K562 (cell line): Measurements from ENCODE around the gene MIDN. TPM values are rescaled to one million over a fixed set of nuclear protein-coding genes. Genes with fewer than 3 reads are reported as not detected.

ENCODE experiments used
- ETS1 ChIP-seq: conservative IDR thresholded peaks from 2 replicates; pipeline ENCODE4 v1.6.1; 2011; ENCODE audit warnings: low read depth, mild to moderate bottlenecking, low read length; ENCODE audit not compliant: control insufficient read depth
- HNRNPUL1 ChIP-seq: fragments of 200-400 bp; formaldehyde crosslinking; IDR thresholded peaks from 2 replicates; pipeline ENCODE4 v1.6.1; 2017; ENCODE audit warnings: low read length
- MAFF ChIP-seq: IDR thresholded peaks from 2 replicates; pipeline ENCODE4 v1.6.1; 2012; ENCODE audit warnings: low read length, improper control_type of control experiment
- ZBED1 ChIP-seq: IDR thresholded peaks from 2 replicates; pipeline ENCODE4 v1.6.1; 2014
- ZBTB40 ChIP-seq, 2 experiments: fragments of 450-650 bp in 1 of 2; sonication (generic) in 1 of 2; formaldehyde crosslinking in 1 of 2; IDR thresholded peaks; 2 replicates each; pipeline versions ENCODE4 v1.7.1 to v1.9.0; 2016 to 2022; ENCODE audit warnings: inconsistent platforms in 1 of 2, mild to moderate bottlenecking in 1 of 2, missing genetic modification reagents in 1 of 2
- ZNF668 ChIP-seq: fragments of 250-450 bp; sonication (Bioruptor Pico); IDR thresholded peaks from 2 replicates; pipeline ENCODE4 v1.8.0; 2022; ENCODE audit warnings: mild to moderate bottlenecking, inconsistent platforms
- polyA plus RNA-seq, 8 experiments: library from polyadenylated mRNA; depleted of rRNA in 4 of 8; stranded (reverse) in 5 of 8; unstranded in 3 of 8; fragments of >200 nt; fragmentation: Nextera tagmentation in 2 of 8; fragmentation: Illumina TruSeq in 1 of 8; extraction: Ambion mirVana in 2 of 8; extraction: Trizol in 1 of 8; gene quantifications; 2 replicates each; pipeline versions ENCODE4 v1.2.1 to v1.2.3, GENCODE V29; 2011 to 2014; ENCODE audit warnings: inconsistent platforms in 1 of 8, missing spikeins in 1 of 8
- total RNA-seq, 7 experiments: library from RNA; depleted of rRNA in 6 of 7; stranded (reverse); fragments of >200 nt in 6 of 7; fragmentation: Illumina TruSeq in 2 of 7; extraction: Trizol in 2 of 7; gene quantifications; 2 replicates each; pipeline versions ENCODE4 v1.2.1 to v1.2.3, GENCODE V29; 2011 to 2021; ENCODE audit warnings: low replicate concordance in 1 of 7

MIDN gene
- total and polyA plus RNA-seq, 9 of the 15 experiments (the other 6 are each of a cell fraction or from before 2014, with no cell fraction given), result 0.17 to 120 (median 10.1) TPM

DNA sequence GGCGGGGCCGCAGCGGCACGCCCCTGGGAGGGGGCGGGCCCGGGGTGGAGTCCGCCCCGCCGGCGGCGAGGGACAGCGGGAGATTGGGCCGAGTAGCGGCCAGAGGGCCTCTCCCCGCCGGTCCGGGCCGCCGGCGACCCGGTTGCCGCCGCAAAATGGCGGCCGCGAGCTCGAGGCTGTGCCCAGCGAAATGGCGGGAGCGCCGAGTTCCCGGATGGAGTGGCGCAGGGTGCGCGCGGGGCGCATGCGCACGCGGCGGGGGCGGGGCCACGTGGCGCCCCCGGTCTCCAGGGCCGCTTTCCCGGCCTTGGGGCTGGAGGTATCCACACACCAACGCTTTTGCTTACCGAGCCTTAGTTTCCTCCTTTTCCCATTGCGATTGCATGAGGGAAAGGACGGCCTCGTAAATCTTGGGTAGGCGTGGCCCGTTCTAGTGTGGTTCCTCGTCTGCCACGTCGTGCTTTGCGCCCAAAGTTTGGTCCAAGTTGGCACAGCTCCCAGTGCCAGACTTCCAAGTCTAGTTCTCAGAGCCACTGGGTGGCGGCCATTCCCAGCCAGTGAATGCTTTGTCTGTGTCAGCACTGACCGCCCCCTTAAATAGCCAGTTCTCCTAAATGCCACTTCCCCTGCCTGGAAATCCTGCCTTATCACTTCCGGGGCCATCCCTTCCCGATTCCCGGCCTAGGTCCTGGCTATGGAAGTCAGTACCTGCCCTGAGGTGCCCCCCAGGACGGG is 21.3 kb downstream of the MIDN start (continued):
- TF ChIP-seq ETS1 (peak; percentile 85; the same call in 1 of the 2 replicates), ZBED1 (no peak), ZBTB40 (IDR thresholded peaks at IDR 0.05) (peak; percentile 68; the same call in 1 of the 2 replicates), ZBTB40 (CRISPR knock-in tag; IDR thresholded peaks at IDR 0.05) (peak; percentile 36; the same call in 1 of the 2 replicates), MAFF (0 out of 2 replicates have a peak, but pooled peaks have one; percentile 14), HNRNPUL1 (no peak), ZNF668 (CRISPR knock-in tag) (no peak)
